SU-DHL-6 (cell line): ENCODE measurements around the gene TEKTIP1.

Experiments used
- H2AFZ ChIP-seq: fragments of 200-600 bp; sonication (generic); 2 replicates; pipeline ENCODE4 v1.6.1; 2014; ENCODE audit warnings: low read depth, mild to moderate bottlenecking, moderate library complexity, mixed read lengths, antibody characterized with exemption, low read length; ENCODE audit not compliant: severe bottlenecking
- H3F3A ChIP-seq: fragments of 200-600 bp; shearing (Covaris generic); 2 replicates; pipeline ENCODE4 v1.6.0; 2016; ENCODE audit warnings: antibody characterized with exemption, mild to moderate bottlenecking; ENCODE audit not compliant: insufficient read depth
- H3K27ac ChIP-seq: fragments of 200-600 bp; sonication (generic); 2 replicates; pipeline ENCODE4 v1.5.1; 2016; ENCODE audit warnings: low read depth, mild to moderate bottlenecking, low read length, moderate library complexity, mixed read lengths
- H3K27me3 ChIP-seq: fragments of 200-600 bp; sonication (generic), shearing (Covaris generic); 2 replicates; pipeline ENCODE4 v1.6.0; 2014; ENCODE audit warnings: mild to moderate bottlenecking, low read length
- H3K36me3 ChIP-seq: fragments of 200-600 bp; sonication (generic); 2 replicates; pipeline ENCODE4 v1.6.1; 2014; ENCODE audit warnings: mild to moderate bottlenecking, low read length, mixed read lengths
- H3K4me2 ChIP-seq: fragments of 300-600, 200-600 bp; shearing (Covaris generic), sonication (generic); 2 replicates; pipeline ENCODE4 v1.6.0; 2014; ENCODE audit warnings: low read length, low read depth, mild to moderate bottlenecking; ENCODE audit not compliant: poor library complexity, severe bottlenecking
- H3K4me3 ChIP-seq: fragments of 200-600 bp; sonication (generic); 2 replicates; pipeline ENCODE4 v1.5.1; 2014; ENCODE audit warnings: antibody characterized with exemption, low read length, mild to moderate bottlenecking, mixed read lengths; ENCODE audit not compliant: insufficient read depth, poor library complexity, severe bottlenecking
- H3K79me2 ChIP-seq: fragments of 200-600 bp; sonication (generic); 2 replicates; pipeline ENCODE4 v1.6.1; 2014; ENCODE audit warnings: mild to moderate bottlenecking, low read length, moderate library complexity; ENCODE audit not compliant: insufficient read depth
- H3K9ac ChIP-seq: fragments of 200-600 bp; sonication (generic); 2 replicates; pipeline ENCODE4 v1.7.0; 2014; ENCODE audit warnings: mild to moderate bottlenecking, low read length
- H3K9me2 ChIP-seq: fragments of 200-600 bp; sonication (generic); replicated peaks from 2 replicates; pipeline ENCODE4 v1.6.1; 2014; ENCODE audit warnings: low read length; ENCODE audit not compliant: insufficient read depth
- H3K9me3 ChIP-seq: fragments of 200-600 bp; sonication (generic); 2 replicates; pipeline ENCODE4 v1.6.1; 2014; ENCODE audit warnings: low read length, mixed read lengths; ENCODE audit not compliant: insufficient read depth
- H4K20me1 ChIP-seq: fragments of 200-600 bp; sonication (generic); 2 replicates; pipeline ENCODE4 v1.6.1; 2014; ENCODE audit warnings: low read depth, mild to moderate bottlenecking, antibody characterized with exemption, low read length, moderate library complexity, mixed read lengths
- CTCF ChIP-seq: fragments of 200-600 bp; sonication (generic); IDR thresholded peaks from one replicate; pipeline ENCODE4 v1.5.1; 2017; ENCODE audit warnings: antibody characterized with exemption, mild to moderate bottlenecking, low read length, moderate library complexity; ENCODE audit not compliant: insufficient read depth, poor library complexity, severe bottlenecking
- EZH2phosphoT487 ChIP-seq: fragments of 200-600 bp; sonication (generic), shearing (Covaris generic); conservative IDR thresholded peaks from 2 replicates; pipeline ENCODE4 v1.6.1; 2018; ENCODE audit warnings: mild to moderate bottlenecking, antibody characterized with exemption, low read length, moderate library complexity, mixed read lengths

The TEKTIP1 gene

GRCh38 chr19:3523361-3524077, 15.5 kb upstream of the TEKTIP1 start:
- Histone ChIP-seq H3K4me3 (no peak overlapping the region), H3K79me2 (peaks cover 32% of the 10 kb centered on the region), H3K4me2 (no peak overlapping the region), H4K20me1 (0 out of 2 replicates have a peak, but pooled peaks cover 4% of the 10 kb centered on the region), H3K27me3 (no peaks in the 10 kb centered on the region), H3K27ac (no peak overlapping the region), H3K9me3 (no peaks in the 10 kb centered on the region), H3K9ac (no peak overlapping the region), H3K36me3 (no peaks in the 10 kb centered on the region), H2AFZ (no peak overlapping the region), H3F3A (no peaks in the 10 kb centered on the region), H3K9me2 (no peaks in the 10 kb centered on the region)
- TF ChIP-seq EZH2phosphoT487 (no peak), CTCF (no peak)

GRCh38 chr19:3524078-3524842, 14.7 kb upstream of the TEKTIP1 start:
- Histone ChIP-seq H3K4me2 (no peak overlapping the region), H3F3A (no peaks in the 10 kb centered on the region), H3K9me2 (no peaks in the 10 kb centered on the region), H2AFZ (no peak overlapping the region), H3K4me3 (no peak overlapping the region), H3K27ac (no peak overlapping the region), H3K27me3 (no peaks in the 10 kb centered on the region), H3K79me2 (peaks cover 26% of the 10 kb centered on the region; the same call in 1 of the 2 replicates), H3K9me3 (no peaks in the 10 kb centered on the region), H3K9ac (no peak overlapping the region), H3K36me3 (no peaks in the 10 kb centered on the region), H4K20me1 (no peaks in the 10 kb centered on the region)
- TF ChIP-seq CTCF (no peak), EZH2phosphoT487 (no peak)

- TF ChIP-seq EZH2phosphoT487: no peak
- TF ChIP-seq CTCF: no peak
- no peaks in the 10 kb centered on the region for H3F3A ChIP-seq
- H3K9me3 ChIP-seq: no peaks in the 10 kb centered on the region
- H3K4me2 ChIP-seq: no peak overlapping the region
- H2AFZ ChIP-seq: no peak overlapping the region
- peaks cover 19% of the 10 kb centered on the region; the same call in 1 of the 2 replicates for H3K79me2 ChIP-seq
- H3K9me2 ChIP-seq: no peaks in the 10 kb centered on the region
- H3K27ac ChIP-seq: no peak overlapping the region
- H3K36me3 ChIP-seq: no peaks in the 10 kb centered on the region
- no peaks in the 10 kb centered on the region for H3K27me3 ChIP-seq
- H3K9ac ChIP-seq: no peak overlapping the region
- H3K4me3 ChIP-seq: no peak overlapping the region
- H4K20me1 ChIP-seq: no peaks in the 10 kb centered on the region
Measured at GRCh38 chr19:3524904-3525451, 14.0 kb upstream of the TEKTIP1 start.
